Liver (tissue), 9 donors: ENCODE data around the gene TMED5. TPM values are rescaled to one million over a fixed set of nuclear protein-coding genes. Genes with fewer than 3 reads are reported as not detected.

Experiments
- DNase-seq: peaks from one replicate; pipeline ENCODE4 v3.0.0-alpha.2; 2017; ENCODE audit warnings: low spot score
- H3K27ac ChIP-seq, 2 donors: one replicate each; pipeline ENCODE4 v1.7.0; 2013; ENCODE audit warnings: inconsistent platforms in 2 of 2, low read length in 2 of 2, control low read depth in 1 of 2, low read depth in 1 of 2, mild to moderate bottlenecking in 1 of 2
- H3K27me3 ChIP-seq, 4 donors: one replicate each; pipeline versions ENCODE4 v1.6.1 to v1.7.0; 2013; ENCODE audit warnings: low read length in 3 of 4, inconsistent platforms in 1 of 4, mild to moderate bottlenecking in 1 of 4, moderate library complexity in 1 of 4; ENCODE audit not compliant: control insufficient read depth in 4 of 4, insufficient read depth in 4 of 4
- H3K36me3 ChIP-seq, 4 donors: one replicate each; pipeline versions ENCODE4 v1.6.1 to v1.7.0; 2013; ENCODE audit warnings: low read length in 3 of 4, mild to moderate bottlenecking in 3 of 4, low read depth in 1 of 4, moderate library complexity in 1 of 4; ENCODE audit not compliant: control insufficient read depth in 4 of 4, insufficient read depth in 3 of 4
- H3K4me1 ChIP-seq, 4 donors: one replicate each; pipeline versions ENCODE4 v1.6.1 to v1.7.0; 2013; ENCODE audit warnings: low read length in 3 of 4, mild to moderate bottlenecking in 3 of 4, moderate library complexity in 1 of 4; ENCODE audit not compliant: control insufficient read depth in 4 of 4, insufficient read depth in 4 of 4
- H3K4me3 ChIP-seq, 3 donors: one replicate each; pipeline versions ENCODE4 v1.6.1 to v1.7.0; 2013; ENCODE audit warnings: low read length in 3 of 3, control low read depth in 1 of 3, low read depth in 1 of 3, mild to moderate bottlenecking in 1 of 3
- H3K9ac ChIP-seq, 2 donors: one replicate each; pipeline ENCODE4 v1.7.0; 2013; ENCODE audit warnings: low read length in 2 of 2, mild to moderate bottlenecking in 2 of 2, moderate library complexity in 2 of 2, control low read depth in 1 of 2, low read depth in 1 of 2
- H3K9me3 ChIP-seq, 4 donors: one replicate each; pipeline versions ENCODE4 v1.6.1 to v1.7.0; 2013; ENCODE audit warnings: low read length in 3 of 4; ENCODE audit not compliant: control insufficient read depth in 4 of 4
- ATF3 ChIP-seq: IDR thresholded peaks from 2 replicates; pipeline ENCODE4 v1.6.1; 2016; ENCODE audit warnings: antibody characterized with exemption
- CTCF ChIP-seq: fragments of 150-350 bp; IDR thresholded peaks from 2 replicates; pipeline ENCODE4 v1.5.1; 2017; ENCODE audit warnings: improper control_type of control experiment, low read depth, low read length; ENCODE audit not compliant: missing input control
- EGR1 ChIP-seq, 2 donors: IDR thresholded peaks; 2 replicates each; pipeline ENCODE4 v1.6.1; 2016 to 2018; ENCODE audit warnings: antibody characterized with exemption in 2 of 2, low read depth in 2 of 2
- FOXA1 ChIP-seq: IDR thresholded peaks from 2 replicates; pipeline ENCODE4 v1.6.1; 2016; ENCODE audit warnings: antibody characterized with exemption
- FOXA2 ChIP-seq: IDR thresholded peaks from 2 replicates; pipeline ENCODE4 v1.6.1; 2016; ENCODE audit warnings: antibody characterized with exemption
- GABPA ChIP-seq, 2 donors: IDR thresholded peaks in 1 of 2; conservative IDR thresholded peaks in 1 of 2; 2 replicates each; pipeline ENCODE4 v1.6.1; 2016; ENCODE audit warnings: antibody characterized with exemption in 2 of 2, mild to moderate bottlenecking in 1 of 2, moderate library complexity in 1 of 2
- HNF4A ChIP-seq, 2 donors: conservative IDR thresholded peaks; 2 replicates each; pipeline ENCODE4 v1.6.1; 2016; ENCODE audit warnings: antibody characterized with exemption in 2 of 2, mild to moderate bottlenecking in 2 of 2
- HNF4G ChIP-seq: IDR thresholded peaks from 2 replicates; pipeline ENCODE4 v1.6.1; 2016; ENCODE audit warnings: antibody characterized with exemption
- JUND ChIP-seq, 2 donors: IDR thresholded peaks; 2 replicates each; pipeline ENCODE4 v1.6.1; 2016; ENCODE audit warnings: antibody characterized with exemption in 2 of 2
- MAX ChIP-seq: IDR thresholded peaks from 2 replicates; pipeline ENCODE4 v1.6.1; 2016; ENCODE audit warnings: antibody characterized with exemption
- NR2F2 ChIP-seq: IDR thresholded peaks from 2 replicates; pipeline ENCODE4 v1.6.1; 2016; ENCODE audit warnings: antibody characterized with exemption
- RAD21 ChIP-seq, 2 donors: IDR thresholded peaks; 2 replicates each; pipeline ENCODE4 v1.6.1; 2016; ENCODE audit warnings: antibody characterized with exemption in 2 of 2, mild to moderate bottlenecking in 2 of 2
- REST ChIP-seq: IDR thresholded peaks from 2 replicates; pipeline ENCODE4 v1.6.1; 2016; ENCODE audit warnings: antibody characterized with exemption, mild to moderate bottlenecking
- RXRA ChIP-seq, 2 donors: IDR thresholded peaks; 2 replicates each; pipeline ENCODE4 v1.6.1; 2017 to 2018; ENCODE audit warnings: antibody characterized with exemption in 2 of 2, mild to moderate bottlenecking in 1 of 2
- SP1 ChIP-seq: IDR thresholded peaks from 2 replicates; pipeline ENCODE4 v1.6.1; 2018; ENCODE audit warnings: antibody characterized with exemption, mild to moderate bottlenecking
- TAF1 ChIP-seq: conservative IDR thresholded peaks from 2 replicates; pipeline ENCODE4 v1.6.1; 2016; ENCODE audit warnings: antibody characterized with exemption, mild to moderate bottlenecking
- YY1 ChIP-seq: IDR thresholded peaks from 2 replicates; pipeline ENCODE4 v1.6.1; 2016; ENCODE audit warnings: antibody characterized with exemption, mild to moderate bottlenecking
- WGBS: extraction: QIAGEN DNeasy Blood & Tissue Kit; methylation state at CpG from one replicate; pipeline ENCODE4 v1.1.7; 2013; 5-methylcytosine and 5-hydroxymethylcytosine counted together
- polyA plus RNA-seq, 2 donors: library from polyadenylated mRNA; stranded (reverse) in 1 of 2; unstranded in 1 of 2; fragments of 200-250 nt in 1 of 2; fragments of >200 nt in 1 of 2; fragmentation: Nextera tagmentation in 1 of 2; extraction: Ambion mirVana in 1 of 2; gene quantifications; one replicate each; pipeline versions ENCODE4 v1.2.1 to v1.2.3, GENCODE V29; 2013 to 2015
- total RNA-seq, 2 donors: library from RNA; depleted of rRNA; stranded (reverse); fragments of >200 nt; gene quantifications; one replicate each; pipeline ENCODE4 v1.2.3, GENCODE V29; 2014
- donor health status: healthy.
- donor health status: healthy.
- donor health status: healthy.
- donor health status: healthy.
- donor health status: healthy.

The TMED5 gene
- total and polyA plus RNA-seq, 4 donors, result 72.9 to 121 (median 85.7) TPM

GRCh38 chr1:93109578-93109977 is 70.6 kb downstream of the TMED5 start:
- no peak overlapping the region for H3K4me3 ChIP-seq
- 92% methylated on average over 2 of the region's 2 CpGs for WGBS
- H3K27ac ChIP-seq, result no peak overlapping the region
- TF ChIP-seq CTCF (no peak), YY1 (no peak), FOXA2 (no peak), NR2F2 (no peak)
- H3K27me3 ChIP-seq, result no peaks in the 10 kb centered on the region
- peaks cover 0 to 4% (median 0%) of the 10 kb centered on the region in 4 donors for H3K9me3 ChIP-seq
- H3K9ac ChIP-seq, result no peak overlapping the region
- peaks cover 0 to 4% (median 2%) of the 10 kb centered on the region in 4 donors for H3K36me3 ChIP-seq
- H3K4me1 ChIP-seq, result no peaks in the 10 kb centered on the region
- no peak for DNase-seq

GRCh38 chr1:93108335-93108734 is 71.9 kb downstream of the TMED5 start:
- H3K9ac ChIP-seq, result no peak overlapping the region
- H3K36me3 ChIP-seq, result peaks cover 0 to 4% (median 2%) of the 10 kb centered on the region in 4 donors
- no peak for DNase-seq
- H3K27me3 ChIP-seq, result no peaks in the 10 kb centered on the region
- H3K9me3 ChIP-seq, result peaks cover 0 to 4% (median 0%) of the 10 kb centered on the region in 4 donors
- no peaks in the 10 kb centered on the region for H3K4me1 ChIP-seq
- TF ChIP-seq HNF4A (conservative IDR thresholded peaks at IDR 0.05), result no peak
- no peak for TF ChIP-seq ATF3
- no peak for TF ChIP-seq TAF1
- TF ChIP-seq YY1, result no peak
- TF ChIP-seq GABPA (IDR thresholded peaks at IDR 0.05 in 1 of 2, conservative IDR thresholded peaks at IDR 0.05 in 1 of 2), result no peak
- TF ChIP-seq NR2F2, result no peak
- no peak for TF ChIP-seq MAX
- no peak for TF ChIP-seq CTCF
- no peak for TF ChIP-seq RAD21 (IDR thresholded peaks at IDR 0.05)
- TF ChIP-seq REST, result no peak
- TF ChIP-seq EGR1 (IDR thresholded peaks at IDR 0.05; ENCODE audit: low read depth in 2 of 2), result no peak
- no peak for TF ChIP-seq RXRA (IDR thresholded peaks at IDR 0.05)
- no peak for TF ChIP-seq SP1
- no peak for TF ChIP-seq JUND (IDR thresholded peaks at IDR 0.05)
- no peak for TF ChIP-seq FOXA1
- no peak for TF ChIP-seq HNF4G
- TF ChIP-seq FOXA2, result no peak
- 97% methylated on average over 2 of the region's 2 CpGs for WGBS
- no peak overlapping the region for H3K27ac ChIP-seq
- no peak overlapping the region for H3K4me3 ChIP-seq
